ENCODE data around the gene LCN6.
A peak's percentile ranks its signal among the peaks of the same experiment; 100 is the strongest.
"Not testable (repeated sequence)": the region's sequence is repeated elsewhere in the genome, so short reads cannot be mapped to it uniquely, and the experiment has no call there.

LCN6 gene

GRCh38 chr9:136722093-136722968, 26.0 kb downstream of the LCN6 start:
- DNase-seq, result no peak

GRCh38 chr9:136721339-136722092, 26.8 kb downstream of the LCN6 start:
- DNase-seq, result no peak

- no peak for DNase-seq
Measured at GRCh38 chr9:136720898-136721338, 27.4 kb downstream of the LCN6 start.

- DNase-seq, result peak; percentile 85
Measured at GRCh38 chr9:136720251-136720897, 28.0 kb downstream of the LCN6 start.

GRCh38 chr9:136719195-136719880, 29.0 kb downstream of the LCN6 start:
- no peak for DNase-seq

GRCh38 chr9:136718345-136719194, 29.8 kb downstream of the LCN6 start:
- no peak for DNase-seq

GRCh38 chr9:136717399-136717798, 30.9 kb downstream of the LCN6 start:
- DNase-seq, result no peak

- no peak for DNase-seq
Measured at GRCh38 chr9:136714893-136715274, 33.4 kb downstream of the LCN6 start.

GRCh38 chr9:136714096-136714892, 34.0 kb downstream of the LCN6 start:
- no peak for DNase-seq

GRCh38 chr9:136713550-136713949, 34.8 kb downstream of the LCN6 start:
- no peak for DNase-seq

GRCh38 chr9:136712690-136713544, 35.4 kb downstream of the LCN6 start:
- DNase-seq, result peak; percentile 49

- DNase-seq, result peak; percentile 86
Measured at GRCh38 chr9:136711751-136712689, 36.3 kb downstream of the LCN6 start, which contains the start of gene DIPK1B. Gene DIPK1B, plus strand, starts transcription at chr9:136712572. Its CDS starts 94 bp downstream, at chr9:136712666.

GRCh38 chr9:136711219-136711648, 37.1 kb downstream of the LCN6 start:
- not testable (repeated sequence) for DNase-seq

- DNase-seq, result no peak
Measured at GRCh38 chr9:136710543-136710942, 37.8 kb downstream of the LCN6 start.

- no peak for DNase-seq
Measured at GRCh38 chr9:136709454-136710109, 38.7 kb downstream of the LCN6 start.

GRCh38 chr9:136707849-136708517, 40.3 kb downstream of the LCN6 start:
- DNase-seq, result no peak

GRCh38 chr9:136707011-136707410, 41.3 kb downstream of the LCN6 start:
- no peak for DNase-seq

All from eye (tissue), 1 donor.